Brain pericyte (primary cell): ENCODE measurements around the gene TMEM259.

Experiments used
- DNase-seq: peaks from one replicate; pipeline ENCODE4 v3.0.0-alpha.2; 2012; ENCODE audit warnings: low read depth, low spot score

Gene TMEM259

DNA sequence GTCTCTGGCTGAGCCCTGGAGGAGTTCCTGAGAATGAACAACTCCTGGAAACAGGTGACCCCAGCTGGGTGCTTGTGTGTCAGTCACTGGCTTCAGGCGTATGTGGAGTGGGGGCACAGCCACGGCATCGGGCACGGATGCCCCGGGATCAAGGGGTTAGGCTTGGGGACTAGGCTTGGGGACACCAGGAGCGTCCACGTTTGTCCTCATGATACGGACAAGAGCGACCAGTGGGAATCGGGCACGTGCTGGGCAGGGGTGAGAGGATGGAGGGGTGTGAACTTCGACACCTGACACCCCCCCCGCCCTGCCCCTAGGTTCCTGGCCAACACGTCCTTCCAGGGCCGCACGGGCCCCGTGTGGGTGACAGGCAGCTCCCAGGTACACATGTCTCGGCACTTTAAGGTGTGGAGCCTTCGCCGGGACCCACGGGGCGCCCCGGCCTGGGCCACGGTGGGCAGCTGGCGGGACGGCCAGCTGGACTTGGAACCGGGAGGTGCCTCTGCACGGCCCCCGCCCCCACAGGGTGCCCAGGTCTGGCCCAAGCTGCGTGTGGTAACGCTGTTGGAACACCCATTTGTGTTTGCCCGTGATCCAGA is 16.6 kb downstream of the TMEM259 start:
- DNase-seq: no peak

DNA sequence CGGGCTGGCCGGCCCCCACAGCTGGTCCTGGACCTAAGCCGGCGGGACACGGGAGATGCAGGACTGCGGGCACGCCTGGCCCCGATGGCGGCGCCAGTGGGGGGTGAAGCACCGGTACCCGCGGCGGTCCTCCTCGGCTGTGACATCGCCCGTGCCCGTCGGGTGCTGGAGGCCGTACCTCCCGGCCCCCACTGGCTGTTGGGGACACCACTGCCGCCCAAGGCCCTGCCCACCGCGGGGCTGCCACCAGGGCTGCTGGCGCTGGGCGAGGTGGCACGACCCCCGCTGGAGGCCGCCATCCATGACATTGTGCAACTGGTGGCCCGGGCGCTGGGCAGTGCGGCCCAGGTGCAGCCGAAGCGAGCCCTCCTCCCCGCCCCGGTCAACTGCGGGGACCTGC is 17.6 kb downstream of the TMEM259 start:
- DNase-seq: no peak

DNA sequence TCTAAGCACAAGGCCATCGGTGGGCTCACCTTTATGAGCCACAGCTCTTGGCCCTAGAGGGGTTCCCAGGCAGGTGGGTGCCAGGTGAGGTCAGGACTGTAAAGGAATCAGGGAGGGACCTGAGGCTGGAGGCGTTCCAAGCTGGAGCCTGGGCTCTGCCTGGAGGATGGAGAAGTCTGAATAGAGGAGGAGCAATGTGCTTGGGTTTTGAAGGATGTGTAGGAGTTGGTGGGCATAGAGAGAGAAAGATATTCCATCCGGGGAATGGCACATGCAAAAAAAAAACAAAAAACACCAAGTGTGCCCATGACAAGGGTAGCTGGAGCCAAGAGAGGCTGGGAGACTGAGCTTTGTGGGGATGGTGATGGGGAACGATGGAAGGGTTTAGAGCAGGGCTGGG is 18.3 kb downstream of the TMEM259 start:
- DNase-seq: no peak

DNA sequence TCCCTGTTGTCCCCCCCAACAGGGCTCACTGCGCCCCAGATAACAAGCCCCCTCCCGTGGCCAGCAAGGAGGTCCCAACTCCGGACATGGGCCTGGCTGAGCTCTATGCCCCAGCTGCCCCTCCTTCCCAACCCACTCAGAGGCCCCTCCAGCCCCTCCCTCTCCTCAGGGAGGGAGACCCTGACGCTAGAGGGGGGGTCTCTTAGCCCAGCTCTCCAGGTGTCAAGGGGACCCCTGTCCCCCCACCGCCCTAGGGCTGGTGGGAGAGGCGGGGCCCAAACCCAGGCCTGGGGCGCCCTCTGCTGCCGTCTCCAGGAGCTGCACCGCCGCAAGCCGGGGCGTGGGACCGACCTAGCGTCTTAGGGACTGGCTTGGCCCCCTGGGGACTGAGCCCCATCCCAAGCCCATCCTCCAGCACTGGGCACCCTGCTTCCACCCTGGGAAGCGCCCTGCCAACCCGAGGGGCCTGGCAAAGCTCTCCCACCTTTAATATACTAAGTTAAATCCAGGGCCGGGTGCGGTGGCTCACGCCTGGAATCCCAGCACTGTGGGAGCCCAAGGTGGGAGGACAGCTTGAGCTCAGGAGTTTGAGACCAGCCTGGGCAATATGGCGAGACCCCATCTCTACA is 19.3 kb downstream of the TMEM259 start:
- DNase-seq: no peak

DNA sequence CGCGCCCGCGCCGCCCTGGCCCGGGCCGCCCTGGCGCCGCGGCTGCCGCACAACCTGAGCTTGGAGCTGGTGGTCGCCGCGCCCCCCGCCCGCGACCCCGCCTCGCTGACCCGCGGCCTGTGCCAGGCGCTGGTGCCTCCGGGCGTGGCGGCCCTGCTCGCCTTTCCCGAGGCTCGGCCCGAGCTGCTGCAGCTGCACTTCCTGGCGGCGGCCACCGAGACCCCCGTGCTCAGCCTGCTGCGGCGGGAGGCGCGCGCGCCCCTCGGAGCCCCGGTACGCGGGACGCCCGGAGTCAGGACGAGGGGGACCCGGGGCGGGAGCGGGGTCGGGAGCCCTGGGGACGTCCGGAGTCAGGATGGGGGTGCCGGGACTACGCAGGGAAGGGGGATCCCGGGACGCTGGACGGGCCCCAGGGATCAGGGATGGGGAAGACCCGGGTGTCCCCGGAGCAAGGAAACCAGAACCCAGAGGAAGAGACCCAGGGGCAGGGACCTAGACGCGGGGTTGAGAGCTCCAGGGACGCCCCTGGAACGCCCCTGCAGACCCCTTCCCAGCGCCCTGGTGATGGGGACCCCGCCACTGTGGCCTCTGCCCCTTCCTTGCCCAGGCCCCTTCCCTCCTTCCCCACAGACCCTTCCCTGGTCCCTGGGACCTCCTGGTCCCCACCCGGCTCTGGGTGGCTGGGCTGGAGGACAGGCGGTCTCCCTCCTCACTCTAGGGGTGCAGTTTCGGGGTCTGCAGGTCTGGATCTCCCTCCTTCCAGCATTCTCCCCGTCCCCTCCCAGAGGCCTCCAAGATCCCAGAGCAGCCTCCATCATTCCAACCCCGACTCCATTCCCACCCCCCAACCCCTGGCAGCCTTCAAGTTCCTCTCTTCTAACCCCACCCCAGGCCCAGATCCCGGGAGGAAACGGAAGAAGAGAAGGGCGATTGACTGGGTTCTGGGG is 20.1 kb downstream of the TMEM259 start:
- DNase-seq: no peak

DNA sequence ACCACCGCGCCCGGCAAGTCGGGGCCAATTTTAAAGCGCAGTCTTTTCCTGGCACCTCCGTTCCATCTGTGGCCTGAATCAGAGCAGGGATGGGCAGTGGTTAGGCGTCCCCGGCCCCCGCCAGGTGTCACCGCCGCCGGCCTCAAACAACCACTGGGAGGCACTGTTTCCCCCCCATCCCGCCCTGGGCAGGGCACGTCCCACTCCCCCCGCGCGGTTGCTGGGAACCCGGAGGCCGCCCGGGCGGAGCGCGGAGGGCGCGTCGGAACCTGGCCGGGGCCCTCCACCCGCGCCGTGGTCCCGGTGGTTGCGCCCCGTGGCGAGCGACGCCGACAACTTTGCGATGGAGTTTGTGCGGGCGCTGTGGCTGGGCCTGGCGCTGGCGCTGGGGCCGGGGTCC is 20.8 kb downstream of the TMEM259 start, which contains the start of gene GRIN3B:
Gene GRIN3B (plus strand): TSS at position 325 of the 400 bp plus-strand sequence. CDS start 19 bp downstream, at position 344.
- no peak for DNase-seq

DNA sequence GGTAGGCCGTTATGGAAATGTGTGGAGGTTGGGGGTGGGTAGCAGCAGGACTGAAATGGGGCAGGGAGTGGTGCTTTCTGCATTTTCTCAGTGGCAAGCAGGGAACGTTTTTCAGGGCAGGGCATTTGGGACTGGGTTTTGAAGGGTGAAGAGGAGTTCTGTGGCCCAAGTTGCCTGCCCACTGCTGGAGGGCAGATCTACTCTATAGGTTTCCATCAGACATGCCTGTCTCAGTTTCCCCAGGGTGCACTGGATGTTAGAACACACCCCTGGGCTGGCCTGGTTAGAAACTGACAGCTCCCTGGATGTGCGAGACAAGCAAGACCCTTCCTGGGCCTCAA is 21.6 kb downstream of the TMEM259 start:
- no peak for DNase-seq

DNA sequence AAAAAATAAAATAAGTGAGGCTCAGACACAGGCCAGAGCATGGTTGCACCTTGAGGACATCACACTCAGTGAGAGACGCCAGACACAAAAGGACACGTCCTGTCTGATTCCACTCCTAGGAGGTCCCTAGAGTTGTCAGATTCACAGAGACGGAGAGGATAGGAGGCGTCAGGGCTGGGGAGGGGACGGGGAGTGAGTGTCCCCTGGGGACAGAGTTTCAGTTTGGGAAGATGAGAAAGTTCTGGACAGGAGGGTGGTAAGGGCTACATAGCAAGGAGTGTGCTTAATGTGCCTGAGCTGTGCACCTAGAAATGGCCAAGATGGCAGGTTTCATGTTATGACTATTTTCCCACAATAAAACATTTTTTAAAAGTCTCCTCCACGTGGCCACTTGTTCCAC is 22.9 kb downstream of the TMEM259 start:
- no peak for DNase-seq

DNA sequence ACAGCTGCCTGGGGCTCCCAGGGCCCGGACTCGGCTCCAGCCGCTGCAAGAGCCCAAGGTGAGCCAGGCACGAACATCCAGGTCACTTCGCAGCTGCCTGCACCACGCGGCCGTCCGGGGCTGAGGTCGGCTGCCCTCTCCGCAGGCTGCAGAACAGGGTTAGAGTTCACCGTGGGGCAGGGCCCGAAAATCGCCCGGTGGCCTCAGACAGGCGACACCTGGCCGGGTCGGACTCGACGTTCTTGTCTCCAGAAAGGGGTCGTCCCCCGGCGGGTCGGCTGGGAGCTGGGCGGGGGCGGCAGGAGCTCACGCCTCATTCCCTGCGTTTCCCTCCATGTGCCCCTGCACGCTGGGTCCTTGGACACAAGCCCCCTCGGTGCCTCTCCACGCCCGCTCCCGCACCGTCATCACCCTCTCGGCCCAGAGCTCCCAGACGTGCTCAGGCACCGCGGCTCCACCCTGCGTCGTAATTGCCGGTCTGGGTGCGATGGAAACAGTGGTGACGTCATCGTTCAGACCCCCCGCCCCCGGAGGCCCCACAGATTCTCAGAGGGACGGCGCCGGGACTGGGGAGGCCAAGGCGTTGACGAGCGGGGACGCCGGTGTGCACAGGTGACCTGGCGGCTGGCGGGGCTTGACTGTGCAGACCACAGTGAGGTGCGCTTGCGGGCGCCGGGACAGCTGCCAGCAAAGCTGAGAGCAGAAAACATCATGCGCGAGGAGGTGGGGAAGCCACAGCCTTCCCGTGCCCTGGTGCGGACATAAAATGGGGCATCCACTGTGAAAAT is 24.7 kb downstream of the TMEM259 start:
- no peak for DNase-seq

DNA sequence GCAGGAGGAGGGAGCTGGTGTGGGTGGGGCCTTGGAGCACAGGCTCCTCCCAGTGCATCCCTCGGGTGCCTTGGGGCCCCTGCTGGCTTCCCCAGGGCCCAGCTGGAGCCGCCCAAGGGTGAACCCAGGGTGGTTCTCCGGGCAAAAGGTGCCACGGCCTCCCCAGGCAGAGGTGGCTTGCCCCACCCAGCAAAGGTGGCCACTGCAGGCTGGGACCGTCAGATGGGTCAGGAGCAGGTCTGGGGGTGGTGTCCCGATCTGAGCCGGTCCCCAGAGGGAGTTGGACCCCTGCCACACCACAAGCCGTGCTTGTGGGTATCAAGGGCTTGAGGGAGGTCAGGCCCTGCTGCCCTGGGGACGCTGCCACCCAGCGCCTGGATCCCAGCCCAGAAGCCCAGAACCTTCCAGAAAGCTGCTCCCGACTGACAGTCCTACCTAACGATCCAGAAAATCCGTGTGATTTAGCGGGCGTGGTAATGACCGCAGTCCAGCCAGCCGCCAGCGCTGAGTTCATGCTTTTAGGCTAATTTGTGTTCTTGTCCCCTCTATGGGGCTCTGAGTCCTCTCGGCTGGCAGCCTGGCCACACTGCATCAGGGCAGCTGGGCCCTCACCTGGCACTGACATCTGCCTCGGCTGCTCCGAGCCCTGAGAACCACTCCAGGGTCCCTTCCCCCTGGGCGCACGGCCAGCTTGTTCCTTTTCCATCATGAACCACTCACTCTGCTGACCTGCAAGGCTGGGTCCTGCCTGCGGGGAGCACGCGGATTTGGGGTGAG is 25.7 kb downstream of the TMEM259 start:
- DNase-seq: no peak

DNA sequence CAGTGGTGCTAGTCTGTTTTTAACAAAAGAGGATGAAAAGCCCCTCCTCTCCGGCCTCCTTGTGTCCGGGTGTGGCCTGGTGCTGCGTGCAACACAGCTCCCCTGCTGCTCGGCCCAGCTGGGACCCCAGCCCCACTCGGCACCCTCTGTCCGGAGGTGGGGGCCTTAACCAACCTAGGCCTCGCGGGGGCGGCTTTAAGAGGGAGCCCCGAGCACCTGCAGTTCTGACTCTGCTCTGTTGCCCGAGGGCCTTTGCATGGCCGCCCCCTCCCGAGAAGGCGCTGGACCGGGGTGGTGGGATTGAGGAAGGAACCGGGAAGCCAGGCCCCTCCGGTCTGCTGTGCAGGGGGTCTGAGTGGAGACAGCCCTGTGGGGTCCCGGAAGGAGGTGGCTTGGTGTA is 26.4 kb downstream of the TMEM259 start:
- DNase-seq: no peak

DNA sequence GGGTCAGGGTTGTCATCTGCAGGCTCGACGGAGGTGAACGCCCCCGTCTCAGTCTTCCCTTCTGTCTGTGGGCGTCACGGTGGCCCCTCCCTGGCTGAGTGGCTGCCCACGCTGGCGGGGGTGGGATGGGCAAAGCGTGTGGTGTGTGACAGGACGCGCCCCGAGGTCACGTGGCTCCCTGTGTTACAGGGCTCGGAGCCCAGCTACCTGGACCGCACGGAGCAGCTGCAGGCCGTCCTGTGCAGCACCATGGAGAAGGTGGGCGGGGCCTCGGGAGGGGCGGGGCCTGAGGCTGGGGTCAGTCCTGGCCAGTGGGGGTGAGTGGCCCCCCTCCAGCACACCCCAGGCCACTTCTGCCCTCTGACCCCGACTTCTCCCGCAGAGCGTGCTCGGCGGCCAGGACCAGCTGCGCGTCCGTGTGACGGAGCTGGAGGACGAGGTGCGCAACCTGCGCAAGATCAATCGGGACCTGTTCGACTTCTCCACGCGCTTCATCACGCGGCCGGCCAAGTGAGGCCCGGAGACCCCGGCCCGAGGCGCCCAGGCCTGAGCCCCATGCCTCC is 27.0 kb downstream of the TMEM259 start:
- DNase-seq: no peak

DNA sequence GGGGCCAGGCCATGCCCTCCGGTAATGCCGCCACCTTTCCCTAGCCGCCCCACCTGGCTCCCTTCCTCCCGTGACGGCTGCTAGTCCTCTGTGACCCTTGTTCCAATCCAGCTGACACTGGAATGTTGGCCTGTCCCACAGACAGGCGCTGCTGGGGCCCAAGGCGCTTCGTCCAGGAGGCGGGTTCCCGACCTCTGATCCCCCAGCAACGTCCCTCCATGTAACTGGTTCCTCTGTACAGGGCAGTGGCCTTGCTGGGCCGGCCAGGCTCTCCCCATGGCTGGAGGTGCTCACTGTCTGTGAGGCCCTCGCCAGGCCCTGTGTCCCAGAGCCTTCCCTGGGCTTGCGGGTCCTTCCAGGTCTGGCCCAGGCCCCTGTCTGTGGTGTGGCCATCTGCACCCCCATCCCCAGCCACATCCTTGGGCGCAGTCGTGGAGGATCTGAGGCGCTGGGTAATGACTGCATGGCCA is 27.5 kb downstream of the TMEM259 start:
- DNase-seq: no peak

DNA sequence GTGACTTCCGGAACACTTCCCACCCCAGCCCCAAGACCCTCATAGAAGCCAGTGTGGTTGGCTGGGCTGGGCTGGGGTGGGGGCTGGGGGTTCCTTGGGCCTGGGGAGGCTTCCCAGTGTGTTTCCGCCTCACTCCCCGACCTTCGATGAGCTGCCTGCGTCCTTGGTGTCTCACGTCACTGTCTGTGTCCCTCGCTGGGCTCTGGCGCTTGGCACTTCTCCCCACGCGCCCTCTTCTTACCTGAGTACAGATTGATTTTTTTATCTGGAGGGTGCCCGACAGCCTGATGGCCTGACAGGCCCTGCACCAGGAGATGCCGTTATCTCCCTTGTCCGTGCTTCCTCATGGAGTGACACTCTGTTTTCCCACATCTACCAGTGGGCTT is 28.3 kb downstream of the TMEM259 start:
- no peak for DNase-seq

DNA sequence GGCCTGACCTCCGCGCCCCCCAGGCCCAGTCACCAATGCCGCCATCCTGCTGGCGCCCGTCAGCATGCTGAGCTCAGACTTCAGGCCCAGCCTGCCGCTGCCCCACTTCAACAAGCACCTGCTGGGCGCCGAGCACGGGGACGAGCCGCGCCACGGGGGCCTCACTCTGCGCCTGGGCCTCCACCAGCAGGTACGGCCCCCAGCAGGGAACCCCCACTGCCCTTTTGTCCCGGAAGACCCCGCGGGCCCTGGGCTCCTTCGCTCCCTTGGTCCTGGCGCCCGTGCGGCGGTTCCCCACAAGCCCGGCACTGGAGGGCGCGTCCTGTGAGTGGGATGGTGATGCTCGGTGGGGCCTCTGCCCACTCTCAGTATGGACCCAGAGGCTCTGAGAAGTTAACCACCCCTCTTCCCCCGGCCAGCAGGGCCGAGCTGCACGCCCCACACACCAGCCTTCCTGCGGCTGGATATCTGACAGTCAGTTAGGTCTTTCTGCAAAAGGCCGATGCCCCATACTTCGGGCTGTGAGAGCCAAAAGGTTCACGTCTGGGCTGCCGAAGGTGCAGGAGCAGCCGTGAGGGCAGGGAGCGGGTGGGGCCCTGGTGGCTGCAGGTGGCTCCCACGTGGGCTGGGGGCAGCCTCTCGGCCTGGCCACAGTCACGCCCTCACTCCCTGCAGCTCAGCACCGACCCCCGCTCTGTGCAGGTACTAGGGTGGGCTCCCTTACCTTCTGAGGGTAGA is 28.8 kb downstream of the TMEM259 start:
- no peak for DNase-seq

DNA sequence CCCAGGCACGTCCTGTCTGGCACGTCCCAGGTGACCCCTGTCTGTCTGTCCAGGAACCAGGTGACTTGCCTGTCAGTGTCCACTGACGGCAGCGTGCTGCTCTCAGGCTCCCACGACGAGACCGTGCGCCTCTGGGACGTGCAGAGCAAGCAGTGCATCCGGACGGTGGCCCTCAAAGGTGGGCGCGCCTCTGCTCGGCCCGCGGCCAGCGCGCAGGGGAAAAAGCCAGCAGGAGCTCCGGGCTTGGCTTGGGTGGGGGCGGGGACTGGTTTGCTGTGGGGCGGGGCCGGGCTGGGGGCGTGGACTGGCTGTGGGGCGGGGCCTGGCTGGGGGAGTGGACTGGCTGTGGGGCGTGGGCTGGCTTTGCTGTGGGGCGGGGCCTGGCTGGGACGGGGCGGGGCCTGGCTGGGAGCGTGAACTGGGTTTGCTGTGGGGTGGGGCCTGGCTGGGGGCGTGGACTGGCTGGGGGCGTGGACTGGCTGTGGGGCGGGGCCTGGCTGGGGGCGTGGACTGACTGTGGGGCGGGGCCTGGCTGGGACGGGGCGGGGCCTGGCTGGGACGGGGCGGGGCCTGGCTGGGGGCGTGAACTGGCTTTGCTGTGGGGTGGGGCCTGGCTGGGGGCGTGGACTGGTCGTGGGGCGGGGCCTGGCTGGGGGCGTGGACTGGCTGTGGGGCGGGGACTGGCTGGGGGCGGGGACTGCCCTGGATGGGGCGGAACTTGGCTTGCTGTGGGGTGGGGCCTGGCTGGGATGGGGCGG is 29.6 kb downstream of the TMEM259 start:
- DNase-seq: no peak

DNA sequence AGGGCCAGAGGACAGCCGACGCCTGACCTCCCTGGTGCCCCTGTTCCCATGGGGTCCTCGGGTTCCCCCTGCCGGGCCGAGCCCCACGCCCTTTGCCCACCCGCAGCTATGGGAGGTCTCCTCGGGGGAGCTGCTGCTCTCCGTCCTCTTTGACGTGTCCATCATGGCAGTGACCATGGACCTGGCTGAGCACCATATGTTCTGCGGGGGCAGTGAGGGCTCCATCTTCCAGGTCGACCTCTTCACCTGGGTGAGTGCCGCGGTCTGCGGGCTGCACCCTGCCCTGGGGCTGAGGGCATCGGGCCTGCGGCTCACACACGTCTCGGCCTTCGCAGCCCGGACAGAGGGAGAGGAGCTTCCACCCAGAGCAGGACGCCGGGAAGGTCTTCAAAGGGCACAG is 30.2 kb downstream of the TMEM259 start:
- no peak for DNase-seq

DNA sequence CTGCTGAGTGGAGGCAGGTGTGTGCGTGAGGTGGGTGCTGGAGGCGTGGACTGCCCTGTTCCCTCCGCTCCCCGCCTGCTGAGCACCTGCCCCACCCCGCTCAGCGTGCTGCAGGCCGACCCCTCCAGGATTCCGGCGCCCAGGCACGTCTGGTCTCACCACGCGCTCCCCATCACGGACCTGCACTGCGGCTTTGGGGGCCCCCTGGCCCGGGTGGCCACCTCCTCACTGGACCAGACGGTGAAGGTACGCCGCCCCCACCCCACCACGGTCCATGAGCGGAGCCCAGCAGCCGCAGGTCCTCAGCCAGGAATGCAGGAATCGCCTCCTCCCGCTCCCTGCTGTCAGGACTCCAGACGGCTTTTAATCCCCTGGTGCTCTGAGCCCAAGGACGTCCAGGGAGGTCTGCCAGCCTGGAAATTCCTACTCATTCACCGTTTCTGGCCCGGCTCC is 30.8 kb downstream of the TMEM259 start:
- no peak for DNase-seq
